Measurements from ENCODE around the gene MEI4. TPM values are rescaled to one million over a fixed set of nuclear protein-coding genes. Genes with fewer than 3 reads are reported as not detected.

Gene MEI4
- total and polyA plus RNA-seq, 9 donors: 0.05 to 0.07 TPM; not detected in 7

GRCh38 chr6:77965449-77965848 lies 312.6 kb downstream of the MEI4 start:
- Histone ChIP-seq H3K9me3 (peaks cover 0 to 10% of the 10 kb centered on the region in 2 donors), H3K27me3 (no peaks in the 10 kb centered on the region), H3K4me1 (ENCODE audit: insufficient read depth) (no peaks in the 10 kb centered on the region), H3K36me3 (no peaks in the 10 kb centered on the region), H3K4me3 (no peak overlapping the region), H3K27ac (no peak overlapping the region)
- no peak for DNase-seq
- no peak for TF ChIP-seq CTCF (IDR thresholded peaks at IDR 0.05)
- TF ChIP-seq EP300 (IDR thresholded peaks at IDR 0.05): no peak
- no peak for TF ChIP-seq POLR2A (IDR thresholded peaks at IDR 0.05)
- WGBS, 3 donors: 94 to 96% (median 95%) methylated on average over 1 of the region's 1 CpG
- intact Hi-C loops (cut with DNase I): no loop called here

GRCh38 chr6:77972334-77972733 lies 319.5 kb downstream of the MEI4 start:
- Histone ChIP-seq H3K27ac (no peak overlapping the region), H3K4me1 (ENCODE audit: insufficient read depth) (no peaks in the 10 kb centered on the region), H3K4me3 (no peak overlapping the region), H3K36me3 (no peaks in the 10 kb centered on the region), H3K9me3 (no peaks in the 10 kb centered on the region), H3K27me3 (no peaks in the 10 kb centered on the region)
- no peak for DNase-seq
- intact Hi-C loops (cut with DNase I): no loop called here
- TF ChIP-seq POLR2A (IDR thresholded peaks at IDR 0.05) (no peak), EP300 (IDR thresholded peaks at IDR 0.05) (no peak), CTCF (IDR thresholded peaks at IDR 0.05) (no peak)

Other genes with a start within 250 kb of the MEI4 start
- gene HTR1B, start 189.5 kb upstream of the MEI4 start, total RNA-seq: under 1 TPM in 4 of 7 donors, not detected in 3; 0.12 to 0.55 (median 0.24) TPM
- gene HTR1B, start 189.5 kb upstream of the MEI4 start, polyA plus RNA-seq: under 1 TPM; 0.33 to 0.63 TPM

Measured in ovary (tissue), 9 donors.